ENCODE results near the gene PDCL3.

PDCL3 gene

DNA sequence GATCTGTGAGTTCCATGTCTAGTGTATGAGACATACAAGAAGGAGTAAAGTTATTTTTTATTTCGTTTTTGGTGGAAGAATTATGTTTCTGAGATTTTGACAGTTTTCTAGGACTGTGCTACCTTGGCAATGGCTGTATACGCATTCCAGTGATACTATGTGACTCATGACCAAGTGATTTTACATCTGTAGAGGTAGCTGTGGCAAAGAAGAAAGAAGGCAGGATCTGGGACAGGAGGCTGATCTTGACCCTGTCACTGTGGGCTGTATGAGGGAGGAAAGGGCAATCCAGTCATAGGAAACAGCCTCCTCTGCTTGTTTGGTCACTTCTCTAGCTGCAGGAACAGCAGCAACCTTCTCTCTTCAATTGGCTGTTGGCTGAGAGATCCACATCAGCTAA is 44.0 kb upstream of the PDCL3 start:
- TF ChIP-seq, protein P1, sequence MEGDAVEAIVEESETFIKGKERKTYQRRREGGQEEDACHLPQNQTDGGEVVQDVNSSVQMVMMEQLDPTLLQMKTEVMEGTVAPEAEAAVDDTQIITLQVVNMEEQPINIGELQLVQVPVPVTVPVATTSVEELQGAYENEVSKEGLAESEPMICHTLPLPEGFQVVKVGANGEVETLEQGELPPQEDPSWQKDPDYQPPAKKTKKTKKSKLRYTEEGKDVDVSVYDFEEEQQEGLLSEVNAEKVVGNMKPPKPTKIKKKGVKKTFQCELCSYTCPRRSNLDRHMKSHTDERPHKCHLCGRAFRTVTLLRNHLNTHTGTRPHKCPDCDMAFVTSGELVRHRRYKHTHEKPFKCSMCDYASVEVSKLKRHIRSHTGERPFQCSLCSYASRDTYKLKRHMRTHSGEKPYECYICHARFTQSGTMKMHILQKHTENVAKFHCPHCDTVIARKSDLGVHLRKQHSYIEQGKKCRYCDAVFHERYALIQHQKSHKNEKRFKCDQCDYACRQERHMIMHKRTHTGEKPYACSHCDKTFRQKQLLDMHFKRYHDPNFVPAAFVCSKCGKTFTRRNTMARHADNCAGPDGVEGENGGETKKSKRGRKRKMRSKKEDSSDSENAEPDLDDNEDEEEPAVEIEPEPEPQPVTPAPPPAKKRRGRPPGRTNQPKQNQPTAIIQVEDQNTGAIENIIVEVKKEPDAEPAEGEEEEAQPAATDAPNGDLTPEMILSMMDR (IDR thresholded peaks at IDR 0.05; ENCODE audit: low read depth, low read length, poor library complexity, severe bottlenecking) = no peak
- TF ChIP-seq EZH2phosphoT487 (IDR thresholded peaks at IDR 0.05; ENCODE audit: borderline replicate concordance, low read length) = no peak
- H3K36me3 ChIP-seq (ENCODE audit: control insufficient read depth, low read length) = no peaks in the 10 kb centered on the region
- H3K4me3 ChIP-seq (ENCODE audit: low read length) = no peak overlapping the region
- no peaks in the 10 kb centered on the region for H4K20me1 ChIP-seq (ENCODE audit: control insufficient read depth, insufficient read depth, low read depth, low read length)
- no peaks in the 10 kb centered on the region for H3K9me3 ChIP-seq (ENCODE audit: control insufficient read depth, insufficient read depth, low read length)
- no peaks in the 10 kb centered on the region for H3K9me2 ChIP-seq (replicated peaks; ENCODE audit: control insufficient read depth, low read length)
- no peaks in the 10 kb centered on the region for H3K79me2 ChIP-seq (ENCODE audit: control insufficient read depth, low read length)
- no peak overlapping the region for H3K27ac ChIP-seq (ENCODE audit: low read depth, low read length)
- H3K4me1 ChIP-seq (ENCODE audit: control insufficient read depth, low read length) = peaks cover under 1% of the 10 kb centered on the region; the same call in 1 of the 2 replicates
- H3F3A ChIP-seq (ENCODE audit: control insufficient read depth, insufficient read depth) = no peaks in the 10 kb centered on the region
- peaks cover 3% of the 10 kb centered on the region; the same call in 1 of the 2 replicates for H3K27me3 ChIP-seq (ENCODE audit: control insufficient read depth, low read length)
- H3K4me2 ChIP-seq (ENCODE audit: low read length) = no peak overlapping the region

DNA sequence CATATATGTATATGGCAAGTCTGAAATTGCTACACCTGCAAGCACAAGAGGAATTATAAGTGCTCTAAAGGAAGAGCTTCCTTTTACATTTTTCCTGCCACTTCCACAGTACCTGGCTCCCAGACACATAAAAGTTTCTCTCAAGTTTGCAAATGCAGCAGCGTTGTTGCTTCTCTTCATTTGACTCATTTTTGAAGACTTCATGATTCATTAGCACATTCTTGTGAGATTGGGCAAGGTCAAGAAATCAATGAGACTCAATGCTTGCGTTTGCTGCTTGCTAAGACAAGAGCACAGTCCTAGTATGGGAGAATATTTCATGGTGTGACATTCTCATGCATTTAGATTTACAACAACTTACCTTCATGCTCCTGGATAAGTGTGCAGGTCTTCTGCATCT is 42.6 kb upstream of the PDCL3 start:
- TF ChIP-seq, protein P1 (IDR thresholded peaks at IDR 0.05; ENCODE audit: low read depth, low read length, poor library complexity, severe bottlenecking) = no peak
- TF ChIP-seq EZH2phosphoT487 (IDR thresholded peaks at IDR 0.05; ENCODE audit: borderline replicate concordance, low read length) = no peak
- Histone ChIP-seq H3K4me3 (ENCODE audit: low read length) (no peak overlapping the region), H3K36me3 (ENCODE audit: control insufficient read depth, low read length) (no peaks in the 10 kb centered on the region), H4K20me1 (ENCODE audit: control insufficient read depth, insufficient read depth, low read depth, low read length) (no peaks in the 10 kb centered on the region), H3K4me2 (ENCODE audit: low read length) (no peak overlapping the region), H3K27ac (ENCODE audit: low read depth, low read length) (no peak overlapping the region), H3K9me2 (replicated peaks; ENCODE audit: control insufficient read depth, low read length) (no peaks in the 10 kb centered on the region), H3K79me2 (ENCODE audit: control insufficient read depth, low read length) (no peaks in the 10 kb centered on the region), H3K27me3 (ENCODE audit: control insufficient read depth, low read length) (peaks cover 3% of the 10 kb centered on the region; the same call in 1 of the 2 replicates), H3K9me3 (ENCODE audit: control insufficient read depth, insufficient read depth, low read length) (no peaks in the 10 kb centered on the region), H3F3A (ENCODE audit: control insufficient read depth, insufficient read depth) (no peaks in the 10 kb centered on the region), H3K4me1 (ENCODE audit: control insufficient read depth, low read length) (no peaks in the 10 kb centered on the region)

DNA sequence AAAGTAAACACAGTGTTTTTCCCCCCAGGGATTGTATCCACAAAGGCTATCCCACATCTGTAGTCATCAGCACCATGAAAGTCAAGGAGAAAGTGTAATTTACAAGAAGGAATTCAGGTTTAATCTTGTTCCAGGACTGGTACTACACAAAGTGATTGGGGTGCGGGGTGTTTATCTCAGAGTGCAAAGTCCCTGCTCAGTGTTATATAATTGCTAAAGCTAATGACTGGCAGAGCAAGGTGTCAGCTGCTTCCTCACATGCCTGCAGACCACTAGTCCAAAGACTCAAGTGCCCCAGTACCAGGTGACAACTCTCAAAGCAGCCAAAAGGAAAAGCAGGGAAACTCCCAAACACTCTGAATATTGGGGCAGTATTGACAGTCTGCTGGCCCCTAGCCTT is 40.4 kb upstream of the PDCL3 start:
- Histone ChIP-seq H3K9me2 (replicated peaks; ENCODE audit: control insufficient read depth, low read length) (no peaks in the 10 kb centered on the region), H3K27ac (ENCODE audit: low read depth, low read length) (no peak overlapping the region), H3K4me2 (ENCODE audit: low read length) (no peak overlapping the region), H3K4me3 (ENCODE audit: low read length) (no peak overlapping the region), H3K4me1 (ENCODE audit: control insufficient read depth, low read length) (no peaks in the 10 kb centered on the region), H3K79me2 (ENCODE audit: control insufficient read depth, low read length) (no peaks in the 10 kb centered on the region), H3F3A (ENCODE audit: control insufficient read depth, insufficient read depth) (no peaks in the 10 kb centered on the region), H4K20me1 (ENCODE audit: control insufficient read depth, insufficient read depth, low read depth, low read length) (no peaks in the 10 kb centered on the region), H3K27me3 (ENCODE audit: control insufficient read depth, low read length) (no peaks in the 10 kb centered on the region; the same call in none of the 2 replicates), H3K36me3 (ENCODE audit: control insufficient read depth, low read length) (no peaks in the 10 kb centered on the region), H3K9me3 (ENCODE audit: control insufficient read depth, insufficient read depth, low read length) (no peaks in the 10 kb centered on the region)
- TF ChIP-seq, protein P1 (IDR thresholded peaks at IDR 0.05; ENCODE audit: low read depth, low read length, poor library complexity, severe bottlenecking) = no peak
- no peak for TF ChIP-seq EZH2phosphoT487 (IDR thresholded peaks at IDR 0.05; ENCODE audit: borderline replicate concordance, low read length)

Measured in DOHH2 (cell line).